Progenitor cell of endocrine pancreas (in vitro differentiated cells): Measurements from ENCODE around the gene PRSS33. TPM values are rescaled to one million over a fixed set of nuclear protein-coding genes. Genes with fewer than 3 reads are reported as not detected.

Experiments used
- DNase-seq: peaks from one replicate; pipeline ENCODE4 v3.0.0; 2021; ENCODE audit warnings: low spot score; ENCODE audit not compliant: unreplicated experiment
- H3K27ac Mint-ChIP-seq: 2 replicates; pipeline ENCODE4 v1.8.0; 2021; ENCODE audit warnings: mild to moderate bottlenecking, moderate library complexity, mixed read lengths
- H3K27me3 Mint-ChIP-seq: 2 replicates; pipeline ENCODE4 v1.8.0; 2021; ENCODE audit warnings: mixed read lengths
- H3K36me3 Mint-ChIP-seq: 2 replicates; pipeline ENCODE4 v1.8.0; 2022; ENCODE audit warnings: mixed read lengths; ENCODE audit not compliant: insufficient read depth
- H3K4me1 Mint-ChIP-seq: 2 replicates; pipeline ENCODE4 v1.8.0; 2021; ENCODE audit warnings: low read depth, mixed read lengths
- H3K4me3 Mint-ChIP-seq: 2 replicates; pipeline ENCODE4 v1.8.0; 2021; ENCODE audit warnings: low read depth, mild to moderate bottlenecking, moderate library complexity, mixed read lengths
- H3K9me3 Mint-ChIP-seq: 2 replicates; pipeline ENCODE4 v1.8.0; 2021; ENCODE audit warnings: low read depth, mixed read lengths
- CTCF ChIP-seq: fragments of 200-600 bp; sonication (generic); IDR thresholded peaks from one replicate; pipeline ENCODE4 v1.5.0; 2021; ENCODE audit warnings: antibody characterized with exemption, mild to moderate bottlenecking; ENCODE audit not compliant: unreplicated experiment
- long read RNA-seq: library from polyadenylated mRNA; unstranded; transcript quantifications from one replicate; pipeline ENCODE4 v2.0.0, GENCODE V29; 2020
- total RNA-seq: library from RNA; stranded (reverse); gene quantifications from 2 replicates; pipeline ENCODE4 v1.2.1, GENCODE V29; 2021

The PRSS33 gene
- total RNA-seq, result 0.27 and 0.31 TPM in 2 replicates
- long read RNA-seq, result 0 reads

GRCh38 chr16:2787406-2787805 is at the start of gene PRSS33:
Gene PRSS33, minus strand, starts transcription at chr16:2787560. Its CDS starts 1,013 bp downstream, at chr16:2786547.
- Mint-ChIP-seq H3K27me3 (peaks cover 6% of the 10 kb centered on the region), H3K36me3 (no peaks in the 10 kb centered on the region), H3K4me3 (no peak within 1 kb of the TSS), H3K9me3 (no peaks in the 10 kb centered on the region), H3K4me1 (peaks cover 12% of the 10 kb centered on the region), H3K27ac (no peak within 1 kb of the TSS)
- no peak for DNase-seq
- no peak for TF ChIP-seq CTCF

GRCh38 chr16:2836646-2837508 is 49.5 kb upstream of the PRSS33 start:
- H3K36me3 Mint-ChIP-seq, result no peaks in the 10 kb centered on the region
- DNase-seq, result no peak
- H3K27me3 Mint-ChIP-seq, result peaks cover 12% of the 10 kb centered on the region
- H3K4me3 Mint-ChIP-seq, result no peak overlapping the region
- H3K9me3 Mint-ChIP-seq, result no peaks in the 10 kb centered on the region
- no peak for TF ChIP-seq CTCF
- peaks cover 3% of the 10 kb centered on the region for H3K4me1 Mint-ChIP-seq
- H3K27ac Mint-ChIP-seq, result peak overlapping the region; percentile 33

GRCh38 chr16:2835638-2836493 is 48.5 kb upstream of the PRSS33 start:
- no peak for TF ChIP-seq CTCF
- Mint-ChIP-seq H3K27me3 (peaks cover 12% of the 10 kb centered on the region), H3K27ac (peak overlapping the region; percentile 87), H3K4me1 (peaks cover 3% of the 10 kb centered on the region), H3K9me3 (no peaks in the 10 kb centered on the region), H3K4me3 (no peak overlapping the region), H3K36me3 (no peaks in the 10 kb centered on the region)
- DNase-seq, result no peak

- no peak for TF ChIP-seq CTCF
- no peak overlapping the region for H3K4me3 Mint-ChIP-seq
- no peak for DNase-seq
- peaks cover 3% of the 10 kb centered on the region for H3K4me1 Mint-ChIP-seq
- no peaks in the 10 kb centered on the region for H3K9me3 Mint-ChIP-seq
- no peaks in the 10 kb centered on the region for H3K36me3 Mint-ChIP-seq
- H3K27me3 Mint-ChIP-seq, result peaks cover 12% of the 10 kb centered on the region
- no peak overlapping the region for H3K27ac Mint-ChIP-seq
Observed at GRCh38 chr16:2834968-2835367, 47.6 kb upstream of the PRSS33 start.

- Mint-ChIP-seq H3K4me1 (peaks cover 3% of the 10 kb centered on the region), H3K9me3 (no peaks in the 10 kb centered on the region), H3K27ac (no peak overlapping the region), H3K4me3 (no peak overlapping the region), H3K36me3 (no peaks in the 10 kb centered on the region), H3K27me3 (peaks cover 12% of the 10 kb centered on the region)
- no peak for DNase-seq
- TF ChIP-seq CTCF, result no peak
Observed at GRCh38 chr16:2833776-2834175, 46.4 kb upstream of the PRSS33 start.
